GM12873 (cell line): ENCODE measurements around the gene SMARCA4.

Source experiments
- TF ChIP-seq, protein P1 (sequence below): IDR thresholded peaks from 2 replicates; pipeline ENCODE4 v1.5.1; 2012; ENCODE audit warnings: low read depth, mild to moderate bottlenecking, moderate library complexity, low read length, control low read depth; ENCODE audit not compliant: insufficient read depth; ENCODE audit errors: missing control alignments

Gene SMARCA4

DNA sequence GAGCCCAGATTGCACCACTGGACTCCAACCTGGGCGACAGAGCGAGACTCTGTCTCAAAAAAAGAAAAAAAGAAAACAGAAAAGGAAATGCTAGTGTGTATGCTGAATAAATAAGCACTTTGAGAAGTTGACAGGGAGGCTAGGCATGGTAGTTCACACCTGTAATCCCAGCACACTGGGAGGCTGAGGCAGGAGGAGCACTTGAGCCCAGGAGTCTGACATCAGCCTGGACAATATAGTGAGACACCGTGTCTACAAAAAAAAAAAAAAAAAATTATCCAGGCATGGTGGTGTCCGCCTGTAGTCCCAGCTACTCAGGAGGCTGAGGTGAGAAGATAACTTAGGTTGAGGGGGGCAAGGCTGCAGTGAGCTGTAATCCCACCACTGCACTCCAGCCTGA, 109.3 kb downstream of the SMARCA4 start:
- TF ChIP-seq, protein P1, sequence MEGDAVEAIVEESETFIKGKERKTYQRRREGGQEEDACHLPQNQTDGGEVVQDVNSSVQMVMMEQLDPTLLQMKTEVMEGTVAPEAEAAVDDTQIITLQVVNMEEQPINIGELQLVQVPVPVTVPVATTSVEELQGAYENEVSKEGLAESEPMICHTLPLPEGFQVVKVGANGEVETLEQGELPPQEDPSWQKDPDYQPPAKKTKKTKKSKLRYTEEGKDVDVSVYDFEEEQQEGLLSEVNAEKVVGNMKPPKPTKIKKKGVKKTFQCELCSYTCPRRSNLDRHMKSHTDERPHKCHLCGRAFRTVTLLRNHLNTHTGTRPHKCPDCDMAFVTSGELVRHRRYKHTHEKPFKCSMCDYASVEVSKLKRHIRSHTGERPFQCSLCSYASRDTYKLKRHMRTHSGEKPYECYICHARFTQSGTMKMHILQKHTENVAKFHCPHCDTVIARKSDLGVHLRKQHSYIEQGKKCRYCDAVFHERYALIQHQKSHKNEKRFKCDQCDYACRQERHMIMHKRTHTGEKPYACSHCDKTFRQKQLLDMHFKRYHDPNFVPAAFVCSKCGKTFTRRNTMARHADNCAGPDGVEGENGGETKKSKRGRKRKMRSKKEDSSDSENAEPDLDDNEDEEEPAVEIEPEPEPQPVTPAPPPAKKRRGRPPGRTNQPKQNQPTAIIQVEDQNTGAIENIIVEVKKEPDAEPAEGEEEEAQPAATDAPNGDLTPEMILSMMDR = no peak

DNA sequence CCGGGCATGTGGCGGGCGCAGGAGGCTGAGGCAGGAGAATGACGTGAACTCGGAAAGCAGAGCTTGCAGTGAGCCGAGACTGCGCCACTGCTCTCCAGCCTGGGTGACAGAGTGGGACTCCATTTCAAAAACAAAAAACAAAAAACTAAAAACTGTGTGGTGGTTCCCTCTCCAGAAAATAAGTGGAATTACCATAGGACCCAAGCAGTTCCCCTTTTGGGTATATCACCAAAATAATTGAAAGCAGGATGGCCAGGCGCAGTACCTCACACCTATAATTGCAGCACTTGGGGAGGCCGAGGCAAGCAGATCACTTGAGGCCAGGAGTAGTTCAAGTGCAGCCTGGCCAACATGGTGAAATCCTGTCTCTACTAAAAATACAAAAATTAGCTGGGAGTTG, 112.7 kb downstream of the SMARCA4 start:
- TF ChIP-seq, protein P1 = no peak

GRCh38 chr19:11078893-11079292, 118.1 kb downstream of the SMARCA4 start:
- TF ChIP-seq, protein P1 = no peak

- TF ChIP-seq, protein P1 = no peak
Observed at GRCh38 chr19:11079999-11080398, 119.2 kb downstream of the SMARCA4 start.

GRCh38 chr19:11087870-11088505, 127.2 kb downstream of the SMARCA4 start:
- TF ChIP-seq, protein P1 = no peak

- TF ChIP-seq, protein P1 = no peak
Observed at GRCh38 chr19:11088506-11089253, 127.8 kb downstream of the SMARCA4 start.

- TF ChIP-seq, protein P1 = no peak
Observed at GRCh38 chr19:11089254-11090013, 128.6 kb downstream of the SMARCA4 start, which contains the start of gene LDLR. TSS of gene LDLR (plus strand) at chr19:11089463. CDS start at chr19:11089549, 86 bp downstream.
